GM12891 (cell line): ENCODE measurements around the gene SULF2.
"Not testable (repeated sequence)": the region's sequence is repeated elsewhere in the genome, so short reads cannot be mapped to it uniquely, and the experiment has no call there.

Source experiments
- PAX5 ChIP-seq: IDR thresholded peaks from 2 replicates; pipeline ENCODE4 v1.6.1; 2011; ENCODE audit warnings: low read length, moderate library complexity, mild to moderate bottlenecking; ENCODE audit not compliant: insufficient read depth, severe bottlenecking
- POLR2A ChIP-seq: IDR thresholded peaks from 2 replicates; pipeline ENCODE4 v1.6.1; 2011; ENCODE audit warnings: low read depth, low read length, control low read depth
- POLR2AphosphoS5 ChIP-seq: IDR thresholded peaks from 2 replicates; pipeline ENCODE4 v1.6.1; 2011; ENCODE audit warnings: low read depth, low read length, control low read depth
- POU2F2 ChIP-seq: IDR thresholded peaks from 2 replicates; pipeline ENCODE4 v1.6.1; 2011; ENCODE audit warnings: low read depth, mild to moderate bottlenecking, control low read depth, low read length, moderate library complexity
- SPI1 ChIP-seq: IDR thresholded peaks from 2 replicates; pipeline ENCODE4 v1.6.1; 2011; ENCODE audit warnings: low read depth, low read length, control low read depth
- TAF1 ChIP-seq: IDR thresholded peaks from 2 replicates; pipeline ENCODE4 v1.6.1; 2011; ENCODE audit warnings: low read depth, low read length, control low read depth

DNA sequence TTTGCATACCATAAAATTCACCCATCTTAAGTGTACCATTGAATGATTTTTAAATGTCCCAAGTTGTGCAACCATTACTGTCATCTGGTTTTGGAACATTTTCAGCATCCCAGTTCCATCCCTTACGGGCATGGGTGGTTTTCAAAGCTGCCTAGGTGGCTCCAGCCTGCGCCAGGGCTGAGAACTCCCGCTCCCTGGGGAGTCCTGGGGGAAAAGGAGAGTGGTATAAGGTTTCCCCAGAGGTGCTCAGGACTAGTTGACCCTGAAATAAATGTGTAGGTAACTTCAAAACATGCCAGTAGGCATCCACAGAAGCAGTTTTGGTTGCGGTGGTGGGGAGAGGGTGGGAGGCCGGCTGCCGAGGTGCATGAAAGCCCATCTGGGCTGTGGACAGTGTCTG lies 9.0 kb upstream of the SULF2 start:
- not testable (repeated sequence) for TF ChIP-seq POLR2A, POLR2AphosphoS5, PAX5, TAF1, SPI1, POU2F2
